ENCODE data around the gene EFCAB11. TPM values are rescaled to one million over a fixed set of nuclear protein-coding genes. Genes with fewer than 3 reads are reported as not detected.

EFCAB11 gene
- total RNA-seq, 1 donor from 2014 or later = 5.0 TPM

DNA sequence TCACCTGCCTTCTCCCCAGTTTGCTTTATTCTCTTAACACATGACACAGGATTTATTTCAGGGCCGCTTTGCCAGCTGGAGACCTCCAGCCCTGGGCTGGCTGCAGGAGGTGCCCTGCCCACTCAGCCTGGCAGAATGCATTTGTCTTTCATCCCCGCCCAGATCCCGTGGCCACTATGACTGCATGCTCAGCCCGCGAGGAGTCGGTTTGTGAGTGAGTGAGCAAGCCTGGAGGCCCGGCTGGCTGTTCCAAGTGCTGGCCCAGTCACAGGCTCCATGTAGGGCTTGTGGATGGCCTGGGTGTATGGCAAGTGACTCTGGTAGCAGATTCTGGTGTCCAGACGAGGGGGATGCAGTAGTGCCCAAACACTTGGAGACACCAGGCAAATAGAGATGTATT is 3.3 kb upstream of the EFCAB11 start:
- intact Hi-C loops (cut with micrococcal nuclease) = loop anchor here (5.0 to 10.0 kb wide), 4 partner anchors 105 to 1547 kb away; partner anchors contain the start of genes CCDC88C and KCNK13

GRCh38 chr14:89957376-89957775 is 2.8 kb upstream of the EFCAB11 start:
- intact Hi-C loops (cut with micrococcal nuclease) = loop anchor here (5.0 to 10.0 kb wide), 4 partner anchors 105 to 1547 kb away; partner anchors contain the start of genes CCDC88C and KCNK13

DNA sequence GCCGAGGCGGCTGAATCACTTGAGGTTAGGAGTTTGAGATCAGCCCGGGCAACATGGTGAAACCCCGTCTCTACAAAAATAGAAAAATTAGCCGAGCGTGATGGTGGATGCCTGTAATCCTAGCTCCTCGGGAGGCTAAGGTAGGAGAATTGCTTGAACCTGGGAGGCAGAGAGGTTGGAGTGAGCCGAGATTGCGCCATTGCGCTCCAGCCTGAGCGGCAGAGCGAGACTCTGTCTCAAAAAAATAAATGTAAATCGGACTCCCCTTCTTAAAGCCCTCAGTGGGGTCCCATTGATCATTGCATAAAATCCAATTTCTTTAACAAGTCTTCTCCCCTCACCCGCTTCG is 2.1 kb upstream of the EFCAB11 start:
- intact Hi-C loops (cut with micrococcal nuclease) = loop anchor here (5.0 to 10.0 kb wide), 4 partner anchors 106 to 1548 kb away; partner anchors contain the start of genes CCDC88C and KCNK13

DNA sequence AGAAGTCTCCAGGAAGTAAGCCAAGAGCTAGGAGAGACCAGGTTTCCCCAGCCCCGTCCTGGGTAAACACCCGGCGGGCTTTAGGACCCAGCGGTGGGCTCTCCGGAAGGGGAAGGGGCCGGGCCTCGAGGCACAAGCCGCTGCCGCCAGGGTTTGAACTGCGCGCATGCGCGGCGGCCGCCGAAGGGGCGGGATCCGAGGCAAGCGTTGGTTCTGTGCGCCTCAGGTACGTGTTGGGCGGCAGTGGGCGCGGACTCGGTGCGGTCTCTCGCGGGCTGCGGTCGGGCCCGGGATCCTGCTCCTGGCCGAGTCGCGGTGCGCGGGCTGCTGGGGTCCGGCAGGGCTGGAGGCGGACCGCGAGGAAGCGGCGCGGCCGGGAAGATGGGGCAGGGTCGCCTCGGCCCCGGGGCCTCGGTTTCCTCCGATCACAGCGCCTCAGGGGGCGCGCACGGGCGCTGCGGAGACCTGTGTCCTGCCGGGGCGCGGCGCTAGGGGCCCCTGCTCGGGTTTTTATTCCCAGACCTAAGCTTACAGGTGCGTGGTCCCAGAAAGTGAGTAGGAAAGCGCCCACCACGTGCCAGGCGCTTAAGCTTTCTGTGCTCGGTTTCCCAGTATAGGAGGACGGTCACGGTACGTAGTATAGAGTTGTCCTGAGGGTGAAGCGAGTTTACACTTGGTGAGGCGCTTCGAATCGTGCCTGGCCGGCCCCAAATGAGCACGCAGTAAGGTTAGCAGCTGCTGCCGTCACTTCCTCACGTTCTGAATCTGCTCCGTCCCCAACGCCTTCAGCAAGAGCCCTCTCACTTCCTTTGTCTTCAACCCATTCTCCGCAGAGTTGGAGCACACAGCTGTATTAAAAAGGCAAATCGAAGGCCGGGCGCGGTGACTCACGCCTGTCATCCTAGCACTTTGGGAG is 1.5 kb upstream of the EFCAB11 start, which contains the start of gene TDP1:
TSS of gene TDP1 (plus strand) at position 183 of the 916 bp plus-strand sequence. CDS start 7,188 bp downstream, outside the sequence.
- intact Hi-C loops (cut with micrococcal nuclease) = loop anchor here (1.0 to 10.0 kb wide), 14 partner anchors 106 to 1963 kb away; partner anchors contain the start of genes CCDC88C, EML5, FOXN3 and GALC

DNA sequence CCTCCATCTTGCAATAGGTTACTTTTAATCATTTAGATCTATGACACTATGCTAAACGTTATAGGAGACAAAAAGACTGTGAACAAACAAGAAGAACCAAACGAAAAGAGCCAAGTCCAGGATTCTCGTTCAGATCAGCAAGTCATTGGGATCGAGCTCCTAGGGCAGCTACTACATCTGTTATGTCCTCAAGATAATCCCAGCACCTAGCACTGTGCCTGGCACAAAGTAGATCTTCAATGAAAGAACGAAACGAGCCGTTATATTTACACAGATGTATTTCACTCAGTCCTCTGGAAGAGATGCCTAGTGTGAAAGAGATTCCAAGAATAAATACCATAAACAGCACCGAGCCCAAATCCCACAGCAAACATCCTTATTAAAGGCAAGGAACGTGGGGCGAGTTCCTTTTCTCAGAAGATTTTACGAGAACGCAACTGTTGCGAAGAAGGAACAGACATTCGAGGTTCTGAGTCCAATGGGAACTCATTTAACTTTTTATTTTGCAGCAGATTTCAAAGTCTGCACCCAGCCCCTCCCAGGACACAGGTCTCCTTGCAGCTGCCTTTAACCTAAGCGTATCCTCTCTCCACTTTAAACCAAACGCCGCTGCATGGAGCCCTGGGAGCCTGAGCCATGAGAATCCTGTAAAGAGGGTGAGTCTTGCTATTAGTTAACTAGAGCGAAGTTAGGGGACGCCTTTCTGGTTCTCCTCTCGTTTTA is 653 bp upstream of the EFCAB11 start:
- intact Hi-C loops (cut with micrococcal nuclease) = loop anchor here (1.0 to 10.0 kb wide), 14 partner anchors 107 to 1962 kb away; partner anchors contain the start of genes CCDC88C, EML5, FOXN3 and GALC

DNA sequence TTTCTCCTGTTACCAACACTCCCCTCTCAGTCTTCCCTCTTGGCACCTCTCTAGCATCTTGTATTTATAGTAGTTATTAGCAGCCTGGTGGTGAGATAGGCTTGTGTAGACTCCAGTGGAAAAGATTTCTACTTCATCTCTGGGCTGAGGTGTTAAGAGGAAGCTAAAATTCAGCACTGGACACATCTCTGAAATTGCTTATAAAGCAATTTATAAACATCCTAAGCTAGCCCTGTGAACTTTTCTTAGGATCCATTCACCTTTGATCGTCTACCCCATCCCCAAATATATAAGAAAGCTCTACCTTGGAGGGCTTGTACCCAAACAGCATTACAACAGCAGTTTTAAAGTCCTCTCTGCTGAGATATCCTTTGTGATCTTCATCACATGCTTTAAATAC is 928 bp downstream of the EFCAB11 start:
- intact Hi-C loops (cut with micrococcal nuclease) = loop anchor here (1.0 to 10.0 kb wide), 13 partner anchors 8 to 1961 kb away; partner anchors contain the start of genes CCDC88C, EML5, GALC and NRDE2

DNA sequence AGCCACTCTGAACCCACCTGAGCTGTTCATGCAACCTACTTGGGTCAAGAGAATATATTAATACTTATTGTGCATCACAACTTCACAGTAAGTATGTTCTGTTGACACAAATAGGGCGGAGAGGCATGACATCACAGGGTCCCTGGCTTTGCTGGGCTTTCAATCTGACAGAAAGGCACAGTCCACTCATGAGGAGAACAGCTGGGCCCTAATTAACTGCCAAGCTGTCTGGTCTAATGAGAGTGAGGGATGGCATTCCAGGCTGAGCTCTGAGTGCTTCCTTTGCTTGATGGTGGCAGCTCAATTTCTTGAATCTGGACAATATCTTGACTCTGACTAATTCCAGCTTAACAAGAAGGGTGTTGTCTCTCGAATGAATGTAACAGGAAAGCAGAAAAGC is 2.0 kb downstream of the EFCAB11 start:
- intact Hi-C loops (cut with micrococcal nuclease) = loop anchor here (5.0 to 10.0 kb wide), 4 partner anchors 250 to 1552 kb away; partner anchors contain the start of genes CCDC88C and TTC8

DNA sequence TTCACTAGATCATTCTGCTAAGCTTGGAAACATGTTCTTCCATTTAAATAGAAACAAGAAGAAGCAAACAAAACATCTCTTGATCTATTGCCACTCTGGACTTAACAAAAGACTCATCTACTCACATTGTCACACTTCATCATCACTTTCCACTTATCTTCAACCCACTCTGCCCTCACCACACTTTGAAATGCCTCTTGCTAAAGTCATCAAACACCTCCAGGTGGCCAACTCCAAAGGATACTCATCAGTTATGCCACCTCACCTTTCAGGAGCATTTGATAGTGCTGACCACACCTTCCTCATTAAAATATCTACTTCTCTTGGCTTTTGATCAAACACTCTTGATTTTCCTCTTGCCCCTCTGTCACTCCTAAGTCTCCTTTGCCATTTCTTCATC is 7.2 kb downstream of the EFCAB11 start:
- intact Hi-C loops (cut with micrococcal nuclease) = no loop called here

- intact Hi-C loops (cut with micrococcal nuclease) = no loop called here
These were observed 12.6 kb downstream of the EFCAB11 start for GRCh38 chr14:89941830-89942377.

DNA sequence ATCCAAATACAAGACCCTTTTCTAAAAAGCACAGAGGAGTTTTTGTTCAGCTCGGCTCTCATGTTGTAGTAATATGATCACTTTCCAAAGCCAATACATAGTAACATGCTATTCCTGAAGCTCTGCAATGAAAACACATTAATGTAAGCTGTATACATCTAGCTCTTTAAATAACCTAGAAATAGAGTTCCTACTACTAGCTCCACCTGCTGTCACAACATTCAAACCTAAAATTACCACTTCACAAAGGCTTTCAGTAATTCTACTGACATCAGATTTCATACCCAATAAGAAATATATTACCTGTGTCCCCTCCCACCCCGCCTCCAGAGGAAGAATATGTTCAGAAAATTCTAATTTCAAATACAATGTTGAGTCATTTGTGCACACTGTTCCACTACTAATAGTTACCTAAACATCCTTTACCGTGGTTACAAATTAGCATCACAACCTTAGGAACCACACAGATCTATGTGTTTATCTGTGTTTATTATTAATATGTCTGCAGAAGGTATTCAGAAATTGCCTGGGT is 17.8 kb downstream of the EFCAB11 start:
- intact Hi-C loops (cut with micrococcal nuclease) = no loop called here

- intact Hi-C loops (cut with micrococcal nuclease) = no loop called here
These were observed 21.5 kb downstream of the EFCAB11 start for GRCh38 chr14:89933002-89933401.

DNA sequence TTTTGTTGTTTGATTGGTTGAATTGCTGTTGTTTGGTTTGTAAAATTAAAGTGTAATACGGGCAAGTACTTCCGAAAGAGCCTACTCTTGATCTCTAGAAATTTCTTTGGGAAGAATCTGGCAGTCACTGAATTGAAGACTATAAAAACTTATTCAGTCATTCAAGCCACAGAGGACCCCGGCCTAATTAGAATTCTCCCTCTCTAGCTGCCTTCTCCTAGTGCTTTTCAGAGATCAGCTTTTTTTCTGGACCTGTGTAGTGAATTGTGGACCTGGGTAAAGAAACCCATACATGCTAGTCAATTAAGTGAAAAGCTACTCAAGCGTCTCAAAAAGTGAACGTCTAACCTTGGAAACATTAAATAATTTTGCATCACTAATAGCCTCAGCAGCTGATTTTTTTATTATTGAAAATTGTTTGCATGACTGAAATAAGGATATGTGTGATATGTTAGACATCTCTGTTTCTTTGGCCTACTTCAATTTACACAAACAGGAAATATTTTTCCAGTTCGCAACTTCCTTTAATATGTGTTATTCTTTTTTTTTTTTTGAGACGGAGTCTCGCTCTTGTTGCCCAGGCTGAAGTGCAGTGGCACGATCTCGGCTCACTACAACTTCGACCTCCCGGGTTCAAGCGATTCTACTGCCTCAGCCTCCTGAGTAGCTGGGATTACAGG is 27.2 kb downstream of the EFCAB11 start:
- intact Hi-C loops (cut with micrococcal nuclease) = no loop called here

- intact Hi-C loops (cut with micrococcal nuclease) = no loop called here
These were observed 27.8 kb downstream of the EFCAB11 start for GRCh38 chr14:89926694-89927093.

DNA sequence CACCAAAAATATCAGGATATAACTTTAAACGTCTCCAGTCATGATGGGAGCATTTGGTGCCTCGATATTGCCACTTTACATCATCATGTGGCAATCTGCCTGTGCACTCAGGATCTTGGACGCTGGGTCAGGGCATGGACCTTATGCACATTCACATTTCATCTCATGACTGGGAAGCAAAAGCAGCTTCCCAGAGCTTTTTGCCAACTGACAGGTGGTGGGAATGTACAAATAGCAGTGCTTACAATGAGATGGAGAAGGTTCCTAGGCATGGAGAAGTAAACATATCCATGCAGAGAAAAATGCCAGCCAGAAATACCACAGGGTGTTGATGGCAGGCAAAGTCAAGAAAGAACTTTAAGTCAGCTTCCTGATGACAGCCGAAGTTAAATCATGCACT is 30.3 kb downstream of the EFCAB11 start:
- intact Hi-C loops (cut with micrococcal nuclease) = no loop called here

DNA sequence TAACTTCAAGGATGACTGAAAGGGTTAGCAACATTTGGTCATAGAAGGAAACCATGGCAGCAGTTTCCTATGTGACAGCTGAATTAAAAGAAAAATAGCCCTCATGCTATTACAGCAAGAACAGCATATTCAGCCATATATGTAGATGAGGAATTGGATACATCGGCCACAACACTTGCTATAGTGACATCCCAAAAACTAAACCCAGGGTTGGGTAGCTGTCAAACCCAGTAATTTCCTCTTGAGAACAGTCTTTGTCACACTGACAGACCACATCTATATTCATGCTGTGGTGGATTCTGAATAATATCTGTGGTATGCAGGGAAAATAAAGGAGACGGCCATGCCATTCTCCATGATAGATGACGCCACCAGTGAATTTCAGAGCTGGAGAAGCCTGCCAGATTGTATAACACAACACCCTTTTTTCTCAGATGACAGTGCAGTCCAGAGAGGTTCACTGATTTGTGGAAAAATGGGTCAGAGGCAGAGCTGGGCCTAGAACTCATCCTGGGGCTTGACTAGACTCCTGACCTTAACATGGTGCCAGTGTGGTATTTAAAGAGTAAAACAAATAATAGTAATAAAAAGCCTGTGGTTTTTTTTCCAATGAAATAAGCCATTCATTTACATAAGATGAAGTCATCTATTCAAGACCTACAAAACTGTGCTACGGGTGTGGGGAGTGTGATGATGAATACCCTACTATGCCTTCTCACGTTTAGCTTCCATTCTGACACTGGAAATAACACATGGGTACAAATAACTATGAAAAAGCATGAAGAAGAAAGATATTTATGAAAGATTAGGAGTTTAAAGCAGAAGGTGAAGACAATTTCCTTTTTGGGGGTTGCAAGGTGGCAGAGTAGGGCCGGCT is 32.3 kb downstream of the EFCAB11 start:
- intact Hi-C loops (cut with micrococcal nuclease) = no loop called here

DNA sequence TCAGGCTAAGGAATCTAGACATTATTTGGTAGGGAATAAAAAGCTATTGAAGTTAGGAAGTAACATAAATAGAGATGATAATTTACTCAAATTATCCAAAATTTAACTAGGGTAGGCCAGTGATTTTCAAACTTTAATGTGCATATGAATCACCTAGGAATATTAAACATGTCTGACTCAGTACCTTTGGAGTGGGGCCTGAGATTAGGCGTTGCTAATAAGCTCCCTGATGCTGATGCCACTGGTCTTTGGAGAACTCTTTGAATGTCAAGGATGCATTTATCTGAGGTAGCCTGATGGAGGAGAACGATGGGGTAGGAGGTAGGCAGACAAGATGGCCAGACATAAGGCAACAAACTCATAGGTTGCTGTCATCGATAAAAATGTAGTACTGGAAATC is 33.2 kb downstream of the EFCAB11 start:
- intact Hi-C loops (cut with micrococcal nuclease) = no loop called here

GRCh38 chr14:89920056-89920455 is 34.5 kb downstream of the EFCAB11 start:
- intact Hi-C loops (cut with micrococcal nuclease) = no loop called here

DNA sequence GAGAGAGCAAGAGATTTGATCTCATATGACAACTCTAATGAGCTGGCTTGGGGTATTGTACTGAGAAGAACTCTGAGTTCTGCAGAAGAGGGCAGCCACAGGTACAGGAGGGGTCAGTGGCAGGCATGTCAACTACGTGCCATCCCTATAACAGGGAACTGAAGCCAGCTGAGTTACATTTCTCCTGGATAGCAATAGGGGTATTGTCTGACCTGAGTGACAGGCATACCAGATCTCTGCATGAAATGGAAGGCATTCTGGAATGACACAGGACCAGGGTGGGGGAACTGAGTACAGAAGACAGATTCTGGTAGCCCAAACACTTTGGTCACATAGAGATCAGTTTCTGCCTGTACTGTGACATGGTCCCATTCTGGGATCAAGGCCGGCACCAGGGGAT is 35.8 kb downstream of the EFCAB11 start:
- intact Hi-C loops (cut with micrococcal nuclease) = no loop called here

GRCh38 chr14:89915114-89915878 is 39.2 kb downstream of the EFCAB11 start:
- intact Hi-C loops (cut with micrococcal nuclease) = loop anchor here (1.0 to 2.0 kb wide), 8 partner anchors 148 to 1423 kb away; partner anchors contain the start of gene FOXN3
